ENCODE results near the gene FES. TPM values are rescaled to one million over a fixed set of nuclear protein-coding genes. Genes with fewer than 3 reads are reported as not detected.

The FES gene
- total and polyA plus RNA-seq, 2 of the 13 experiments (the other 11 are each of a cell fraction or from before 2014, with no cell fraction given) = 4.0 to 9.5 TPM

DNA sequence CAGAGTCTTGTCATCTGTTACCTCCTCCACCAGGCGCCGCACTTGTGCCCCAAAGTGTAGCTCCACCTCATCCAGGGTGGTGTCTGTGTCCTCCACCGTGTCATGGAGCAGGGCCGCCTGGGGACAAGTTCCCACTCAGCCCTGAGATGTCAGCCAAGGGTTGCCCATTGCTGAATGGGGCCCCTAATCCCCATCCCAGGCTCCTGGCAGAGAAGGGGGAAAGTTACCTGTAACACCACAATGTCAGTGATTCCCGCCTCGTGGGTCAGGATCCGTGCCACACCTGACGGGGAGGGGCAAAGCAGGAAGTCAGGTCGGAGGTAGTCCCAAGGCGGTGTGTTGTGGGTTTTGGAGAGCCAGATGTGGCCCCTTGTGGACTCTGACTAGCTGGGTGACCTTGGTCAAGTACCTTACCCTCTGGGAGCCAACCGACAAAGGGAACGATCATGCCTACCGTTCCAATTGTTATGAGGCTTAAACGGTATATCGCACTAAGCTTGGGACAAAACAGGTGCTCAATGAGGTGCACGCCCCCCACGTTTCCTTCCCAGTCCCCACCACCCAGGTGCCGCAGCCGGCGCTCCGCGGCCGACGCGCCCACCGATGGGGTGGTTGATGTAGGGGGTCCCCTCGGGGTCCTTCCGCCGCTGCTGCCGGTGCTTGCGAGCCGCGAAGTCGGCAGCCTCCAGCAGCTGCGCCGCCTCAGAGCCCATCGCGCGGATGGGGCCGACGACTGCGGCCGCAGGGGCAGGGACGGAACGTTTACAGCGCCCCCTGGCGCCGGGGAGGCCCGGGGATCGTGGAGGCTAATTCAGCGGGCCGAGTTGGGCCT, 47.7 kb downstream of the FES start, which contains the start of gene HDDC3 (continued):
- TF ChIP-seq IKZF5 (CRISPR knock-in tag; IDR thresholded peaks at IDR 0.05) (peak; percentile 31; the same call in 1 of the 2 replicates), ZNF17 (CRISPR knock-in tag; IDR thresholded peaks at IDR 0.05) (no peak), ZNF432 (CRISPR knock-in tag; IDR thresholded peaks at IDR 0.05; ENCODE audit: borderline replicate concordance) (no peak), ZNF737 (CRISPR knock-in tag; IDR thresholded peaks at IDR 0.05; ENCODE audit: borderline replicate concordance) (no peak), MEF2D (CRISPR knock-in tag; IDR thresholded peaks at IDR 0.05) (no peak), LRRFIP1 (CRISPR knock-in tag; conservative IDR thresholded peaks at IDR 0.05) (no peak), ZMYM2 (CRISPR knock-in tag; IDR thresholded peaks at IDR 0.05) (peak; percentile 67; the same call in 1 of the 2 replicates), DPF2 (CRISPR knock-in tag; IDR thresholded peaks at IDR 0.05; ENCODE audit: borderline replicate concordance, low read depth) (no peak), ZKSCAN8 (CRISPR knock-in tag; IDR thresholded peaks at IDR 0.05; ENCODE audit: borderline replicate concordance) (no peak), NR2F1 (CRISPR knock-in tag; IDR thresholded peaks at IDR 0.05) (no peak), FLYWCH1 (CRISPR knock-in tag; IDR thresholded peaks at IDR 0.05) (no peak), THAP9 (CRISPR knock-in tag; IDR thresholded peaks at IDR 0.05; ENCODE audit: borderline replicate concordance) (peak; percentile 73; the same call in 1 of the 2 replicates), STAG1 (CRISPR knock-in tag; IDR thresholded peaks at IDR 0.05) (peak; percentile 46), ZFAT (CRISPR knock-in tag; conservative IDR thresholded peaks at IDR 0.05) (no peak), ZSCAN31 (CRISPR knock-in tag; IDR thresholded peaks at IDR 0.05; ENCODE audit: low read depth) (no peak), FOXC1 (CRISPR knock-in tag; IDR thresholded peaks at IDR 0.05; ENCODE audit: borderline replicate concordance) (peak; percentile 91), PAX8 (CRISPR knock-in tag; IDR thresholded peaks at IDR 0.05; ENCODE audit: borderline replicate concordance) (no peak), THYN1 (CRISPR knock-in tag; IDR thresholded peaks at IDR 0.05; ENCODE audit: borderline replicate concordance, low read depth) (no peak)
- TF ChIP-seq, protein P1, sequence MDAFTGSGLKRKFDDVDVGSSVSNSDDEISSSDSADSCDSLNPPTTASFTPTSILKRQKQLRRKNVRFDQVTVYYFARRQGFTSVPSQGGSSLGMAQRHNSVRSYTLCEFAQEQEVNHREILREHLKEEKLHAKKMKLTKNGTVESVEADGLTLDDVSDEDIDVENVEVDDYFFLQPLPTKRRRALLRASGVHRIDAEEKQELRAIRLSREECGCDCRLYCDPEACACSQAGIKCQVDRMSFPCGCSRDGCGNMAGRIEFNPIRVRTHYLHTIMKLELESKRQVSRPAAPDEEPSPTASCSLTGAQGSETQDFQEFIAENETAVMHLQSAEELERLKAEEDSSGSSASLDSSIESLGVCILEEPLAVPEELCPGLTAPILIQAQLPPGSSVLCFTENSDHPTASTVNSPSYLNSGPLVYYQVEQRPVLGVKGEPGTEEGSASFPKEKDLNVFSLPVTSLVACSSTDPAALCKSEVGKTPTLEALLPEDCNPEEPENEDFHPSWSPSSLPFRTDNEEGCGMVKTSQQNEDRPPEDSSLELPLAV (CRISPR knock-in tag; conservative IDR thresholded peaks at IDR 0.05; ENCODE audit: low read depth) = no peak

All from HepG2 (cell line).